Esophagus (tissue), 2 donors: ENCODE measurements around the gene GATB. TPM values are rescaled to one million over a fixed set of nuclear protein-coding genes. Genes with fewer than 3 reads are reported as not detected.

ENCODE experiments used
- H3K27ac ChIP-seq, 2 donors: one replicate each; pipeline ENCODE4 v1.5.1; 2013; ENCODE audit warnings: low read depth in 2 of 2, mild to moderate bottlenecking in 2 of 2, inconsistent platforms in 1 of 2, low read length in 1 of 2, moderate library complexity in 1 of 2
- H3K27me3 ChIP-seq, 2 donors: one replicate each; pipeline ENCODE4 v1.6.1; 2013; ENCODE audit warnings: low read length in 2 of 2, control low read depth in 1 of 2, mild to moderate bottlenecking in 1 of 2; ENCODE audit not compliant: insufficient read depth in 2 of 2, control insufficient read depth in 1 of 2
- H3K36me3 ChIP-seq, 2 donors: one replicate each; pipeline ENCODE4 v1.6.1; 2013; ENCODE audit warnings: low read length in 1 of 2; ENCODE audit not compliant: control insufficient read depth in 2 of 2, insufficient read depth in 2 of 2
- H3K4me1 ChIP-seq, 2 donors: one replicate each; pipeline ENCODE4 v1.6.1; 2013; ENCODE audit warnings: low read length in 1 of 2; ENCODE audit not compliant: control insufficient read depth in 2 of 2, insufficient read depth in 2 of 2
- H3K4me3 ChIP-seq, 2 donors: one replicate each; pipeline ENCODE4 v1.5.1; 2013; ENCODE audit warnings: low read length in 2 of 2, mild to moderate bottlenecking in 2 of 2, low read depth in 1 of 2, moderate library complexity in 1 of 2
- H3K9me3 ChIP-seq, 2 donors: one replicate each; pipeline ENCODE4 v1.6.1; 2013; ENCODE audit warnings: mild to moderate bottlenecking in 2 of 2, low read depth in 1 of 2, low read length in 1 of 2, moderate library complexity in 1 of 2; ENCODE audit not compliant: control insufficient read depth in 2 of 2, insufficient read depth in 1 of 2
- WGBS, 2 donors: extraction: QIAGEN DNeasy Blood & Tissue Kit; methylation state at CpG; one replicate each; pipeline ENCODE4 v1.1.7; 2013; 5-methylcytosine and 5-hydroxymethylcytosine counted together
- polyA plus RNA-seq, 2 donors: library from polyadenylated mRNA; stranded (reverse); fragments of 200-250 nt; gene quantifications; one replicate each; pipeline ENCODE4 v1.2.3, GENCODE V29; 2013
- donor health status: healthy with polysubstance abuse.
- donor health status: Bipolar disorder and iron deficiency.

The GATB gene
- polyA plus RNA-seq, 2 donors = 18.9 to 29.4 TPM

DNA sequence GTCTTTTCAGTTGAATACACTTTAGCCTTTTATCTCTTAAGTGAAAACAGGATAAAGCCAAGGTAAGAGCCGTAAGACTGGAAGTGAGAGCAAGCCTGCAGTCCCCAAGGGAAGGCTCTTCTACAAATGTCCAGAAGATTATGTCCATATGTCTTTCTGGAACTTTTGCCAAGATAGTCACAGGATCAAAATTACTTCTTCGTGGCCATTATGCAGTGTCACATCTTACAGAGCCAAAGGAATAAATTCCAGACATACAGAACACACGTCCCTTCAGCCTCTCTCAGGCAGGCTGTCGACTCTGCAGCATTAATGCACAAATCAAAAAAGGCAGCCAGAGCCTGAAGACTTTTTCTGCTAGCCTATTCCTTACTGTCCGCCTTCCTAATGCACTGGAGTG lies 10.9 kb upstream of the GATB start:
- 58 to 62% methylated on average over 5 of the region's 5 CpGs for WGBS, 2 donors
- H3K9me3 ChIP-seq = no peaks in the 10 kb centered on the region
- no peak overlapping the region for H3K27ac ChIP-seq
- no peaks in the 10 kb centered on the region for H3K36me3 ChIP-seq
- no peaks in the 10 kb centered on the region for H3K27me3 ChIP-seq
- no peak overlapping the region for H3K4me3 ChIP-seq
- no peaks in the 10 kb centered on the region for H3K4me1 ChIP-seq

- Histone ChIP-seq H3K4me1 (no peaks in the 10 kb centered on the region), H3K27ac (no peak overlapping the region), H3K27me3 (no peaks in the 10 kb centered on the region), H3K9me3 (no peaks in the 10 kb centered on the region), H3K4me3 (no peak overlapping the region), H3K36me3 (no peaks in the 10 kb centered on the region)
- 74 to 75% methylated on average over 1 of the region's 1 CpG for WGBS, 2 donors
Measured at GRCh38 chr4:151770154-151770553, 9.3 kb upstream of the GATB start.

GRCh38 chr4:151768835-151769234 lies 8.0 kb upstream of the GATB start:
- Histone ChIP-seq H3K4me1 (no peaks in the 10 kb centered on the region), H3K27ac (no peak overlapping the region), H3K9me3 (no peaks in the 10 kb centered on the region), H3K36me3 (no peaks in the 10 kb centered on the region), H3K27me3 (no peaks in the 10 kb centered on the region), H3K4me3 (no peak overlapping the region)
- WGBS, 2 donors = 79 to 83% methylated on average over 2 of the region's 2 CpGs

DNA sequence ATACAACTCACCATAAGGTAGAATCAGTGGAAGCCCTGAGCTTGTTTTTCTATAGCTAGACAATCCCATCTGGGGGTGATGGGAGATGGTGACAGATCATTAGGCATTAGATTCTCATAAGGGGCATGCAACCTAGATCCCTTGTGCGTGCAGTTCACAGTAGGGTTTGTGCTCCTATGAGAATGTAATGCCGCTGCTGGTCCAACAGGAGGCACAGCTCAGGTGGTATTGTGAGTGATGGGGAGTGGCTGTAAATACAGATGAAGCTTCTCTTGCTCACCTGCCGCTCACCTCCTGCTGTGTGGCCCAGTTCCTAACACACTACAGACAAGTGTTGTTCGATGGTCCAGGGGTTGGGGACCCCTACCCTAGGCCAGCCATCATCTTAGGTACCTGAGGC lies 5.9 kb upstream of the GATB start:
- Histone ChIP-seq H3K36me3 (no peaks in the 10 kb centered on the region), H3K27ac (no peak overlapping the region), H3K4me1 (no peaks in the 10 kb centered on the region), H3K27me3 (no peaks in the 10 kb centered on the region), H3K9me3 (no peaks in the 10 kb centered on the region), H3K4me3 (no peak overlapping the region)
- whole genome bisulfite sequencing, 2 donors = 76 to 81% methylated on average over 4 of the region's 4 CpGs

DNA sequence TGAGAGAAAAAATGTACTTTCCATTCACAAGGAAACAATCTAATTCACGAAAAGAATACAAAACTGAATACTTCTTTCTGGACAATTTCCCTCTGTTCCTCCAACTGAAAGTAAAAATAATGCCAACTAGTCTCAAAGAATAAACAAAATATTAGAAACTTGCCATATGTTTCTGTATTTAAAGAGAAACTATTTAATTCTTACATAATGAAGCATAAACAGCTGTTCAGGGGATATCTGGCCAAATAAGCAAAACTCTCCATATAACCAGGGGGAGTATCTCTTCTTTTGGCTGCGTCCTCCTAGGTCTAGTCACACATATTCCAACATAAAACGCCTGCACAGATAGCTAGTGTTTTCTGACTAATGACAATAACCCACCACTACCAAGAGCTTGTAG lies 805 bp downstream of the GATB start:
- whole genome bisulfite sequencing, 2 donors = 23 to 39% methylated on average over 3 of the region's 3 CpGs
- H3K27ac ChIP-seq = no peak overlapping the region
- H3K36me3 ChIP-seq = no peaks in the 10 kb centered on the region
- peak overlapping the region; percentile 72 to 88 for H3K4me3 ChIP-seq
- H3K9me3 ChIP-seq = no peaks in the 10 kb centered on the region
- H3K4me1 ChIP-seq = no peaks in the 10 kb centered on the region
- no peaks in the 10 kb centered on the region for H3K27me3 ChIP-seq

DNA sequence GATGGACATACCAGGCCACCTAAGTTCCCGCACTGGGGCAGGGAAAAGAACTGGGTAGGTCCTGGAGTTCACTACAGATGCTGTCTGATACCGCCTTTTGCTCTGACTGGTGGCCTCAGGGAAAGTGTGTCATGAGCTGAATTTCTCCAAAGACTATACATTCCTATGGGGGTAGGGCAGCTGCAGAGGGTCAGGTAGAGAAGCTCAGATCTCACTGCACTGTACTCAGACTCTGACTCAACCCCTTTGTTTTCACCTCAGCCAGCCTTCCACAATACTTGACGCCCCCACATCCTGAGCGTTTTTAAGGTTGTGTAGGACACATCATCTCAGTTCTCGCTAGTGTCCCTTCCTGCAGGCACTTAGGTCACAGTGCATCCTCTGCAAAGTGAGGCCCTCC lies 7.8 kb downstream of the GATB start:
- Histone ChIP-seq H3K27ac (no peak overlapping the region), H3K36me3 (peaks cover 5% of the 10 kb centered on the region in 2 donors), H3K27me3 (no peaks in the 10 kb centered on the region), H3K9me3 (no peaks in the 10 kb centered on the region), H3K4me1 (no peaks in the 10 kb centered on the region), H3K4me3 (no peak overlapping the region)
- 89 to 91% methylated on average over 5 of the region's 5 CpGs for WGBS, 2 donors

DNA sequence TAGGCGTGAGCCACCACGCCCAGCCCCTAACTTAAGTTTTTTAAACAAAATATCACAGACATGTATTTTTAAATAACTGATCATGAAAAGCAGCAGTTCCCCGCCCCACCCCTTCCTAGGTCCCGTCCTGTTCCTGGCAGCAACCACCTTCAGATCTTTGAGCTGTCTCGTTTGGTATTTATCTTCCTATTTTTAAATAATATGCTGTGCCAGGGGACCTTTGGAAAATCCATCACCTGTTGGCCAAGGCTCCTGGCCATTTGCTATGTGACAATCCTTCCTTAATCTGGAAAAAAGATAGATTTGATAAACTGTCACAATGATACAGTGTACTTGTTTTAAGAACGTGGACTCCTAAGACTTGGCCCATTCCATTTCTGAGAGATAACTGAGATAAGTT lies 10.7 kb downstream of the GATB start:
- no peak overlapping the region for H3K4me3 ChIP-seq
- H3K36me3 ChIP-seq = peaks cover 5% of the 10 kb centered on the region in 2 donors
- H3K4me1 ChIP-seq = no peaks in the 10 kb centered on the region
- 79 to 90% methylated on average over 6 of the region's 6 CpGs for WGBS, 2 donors
- H3K27ac ChIP-seq = no peak overlapping the region
- H3K27me3 ChIP-seq = no peaks in the 10 kb centered on the region
- H3K9me3 ChIP-seq = no peaks in the 10 kb centered on the region

GRCh38 chr4:151745481-151746231 lies 15.2 kb downstream of the GATB start:
- 69% methylated on average over 5 of the region's 5 CpGs for WGBS, 2 donors
- H3K36me3 ChIP-seq = no peaks in the 10 kb centered on the region
- no peaks in the 10 kb centered on the region for H3K27me3 ChIP-seq
- no peaks in the 10 kb centered on the region for H3K4me1 ChIP-seq
- no peak overlapping the region for H3K27ac ChIP-seq
- H3K9me3 ChIP-seq = no peaks in the 10 kb centered on the region
- no peak overlapping the region for H3K4me3 ChIP-seq

GRCh38 chr4:151744614-151745013 lies 16.2 kb downstream of the GATB start:
- H3K4me3 ChIP-seq = no peak overlapping the region
- no peaks in the 10 kb centered on the region for H3K9me3 ChIP-seq
- WGBS, 2 donors = 43 to 68% methylated on average over 1 of the region's 1 CpG
- H3K4me1 ChIP-seq = no peaks in the 10 kb centered on the region
- H3K36me3 ChIP-seq = no peaks in the 10 kb centered on the region
- H3K27me3 ChIP-seq = no peaks in the 10 kb centered on the region
- no peak overlapping the region for H3K27ac ChIP-seq

GRCh38 chr4:151743894-151744293 lies 16.9 kb downstream of the GATB start:
- no peaks in the 10 kb centered on the region for H3K9me3 ChIP-seq
- no peaks in the 10 kb centered on the region for H3K36me3 ChIP-seq
- H3K27me3 ChIP-seq = no peaks in the 10 kb centered on the region
- H3K4me3 ChIP-seq = no peak overlapping the region
- H3K27ac ChIP-seq = no peak overlapping the region
- H3K4me1 ChIP-seq = no peaks in the 10 kb centered on the region
- WGBS, 2 donors = 86 to 96% methylated on average over 4 of the region's 4 CpGs
